ENCODE data around the gene PDE4B.

PDE4B gene

GRCh38 chr1:65980237-65980636, 187.5 kb downstream of the PDE4B start:
- Histone ChIP-seq H3K9me3 (ENCODE audit: control insufficient read depth, low read length) (no peaks in the 10 kb centered on the region), H3K4me1 (ENCODE audit: control insufficient read depth, insufficient read depth, low read length) (no peaks in the 10 kb centered on the region), H3K27ac (ENCODE audit: insufficient read depth, low read depth, low read length, poor library complexity, severe bottlenecking) (no peak overlapping the region), H3K36me3 (ENCODE audit: control insufficient read depth, insufficient read depth, low read length) (no peaks in the 10 kb centered on the region), H3K27me3 (ENCODE audit: control insufficient read depth, insufficient read depth, low read length, poor library complexity, severe bottlenecking) (no peaks in the 10 kb centered on the region), H3K4me3 (ENCODE audit: insufficient read depth, low read depth, low read length) (no peak overlapping the region)
- WGBS, 2 experiments = 92 to 100% methylated on average over 1 to 2 of the region's 2 CpGs

- WGBS, 2 experiments = 88 to 92% methylated on average over 5 of the region's 5 CpGs
- H3K4me1 ChIP-seq (ENCODE audit: control insufficient read depth, insufficient read depth, low read length) = no peaks in the 10 kb centered on the region
Observed at GRCh38 chr1:65983500-65983899, 190.8 kb downstream of the PDE4B start.

GRCh38 chr1:65985393-65986066, 192.8 kb downstream of the PDE4B start:
- Histone ChIP-seq H3K9me3 (ENCODE audit: control insufficient read depth, low read length) (no peaks in the 10 kb centered on the region), H3K4me1 (ENCODE audit: control insufficient read depth, insufficient read depth, low read length) (no peaks in the 10 kb centered on the region), H3K4me3 (ENCODE audit: insufficient read depth, low read depth, low read length) (no peak overlapping the region), H3K27me3 (ENCODE audit: control insufficient read depth, insufficient read depth, low read length, poor library complexity, severe bottlenecking) (no peaks in the 10 kb centered on the region), H3K36me3 (ENCODE audit: control insufficient read depth, insufficient read depth, low read length) (no peaks in the 10 kb centered on the region), H3K27ac (ENCODE audit: insufficient read depth, low read depth, low read length, poor library complexity, severe bottlenecking) (no peak overlapping the region)
- no CpG with 5 or more reads among the region's 1 CpG for WGBS, 2 experiments

More at GRCh38 chr1:65983500-65983899, 190.8 kb downstream of the PDE4B start:
- Histone ChIP-seq H3K36me3 (ENCODE audit: control insufficient read depth, insufficient read depth, low read length) (no peaks in the 10 kb centered on the region), H3K27ac (ENCODE audit: insufficient read depth, low read depth, low read length, poor library complexity, severe bottlenecking) (no peak overlapping the region), H3K4me3 (ENCODE audit: insufficient read depth, low read depth, low read length) (no peak overlapping the region), H3K9me3 (ENCODE audit: control insufficient read depth, low read length) (no peaks in the 10 kb centered on the region), H3K27me3 (ENCODE audit: control insufficient read depth, insufficient read depth, low read length, poor library complexity, severe bottlenecking) (no peaks in the 10 kb centered on the region)

GRCh38 chr1:65986146-65986545, 193.5 kb downstream of the PDE4B start:
- H3K36me3 ChIP-seq (ENCODE audit: control insufficient read depth, insufficient read depth, low read length) = no peaks in the 10 kb centered on the region
- no peak overlapping the region for H3K4me3 ChIP-seq (ENCODE audit: insufficient read depth, low read depth, low read length)
- H3K4me1 ChIP-seq (ENCODE audit: control insufficient read depth, insufficient read depth, low read length) = no peaks in the 10 kb centered on the region
- WGBS, 2 experiments = 100% methylated on average over 1 of the region's 1 CpG
- no peaks in the 10 kb centered on the region for H3K27me3 ChIP-seq (ENCODE audit: control insufficient read depth, insufficient read depth, low read length, poor library complexity, severe bottlenecking)
- H3K9me3 ChIP-seq (ENCODE audit: control insufficient read depth, low read length) = no peaks in the 10 kb centered on the region
- H3K27ac ChIP-seq (ENCODE audit: insufficient read depth, low read depth, low read length, poor library complexity, severe bottlenecking) = no peak overlapping the region

- Histone ChIP-seq H3K4me3 (ENCODE audit: insufficient read depth, low read depth, low read length) (no peak overlapping the region), H3K36me3 (ENCODE audit: control insufficient read depth, insufficient read depth, low read length) (no peaks in the 10 kb centered on the region), H3K27me3 (ENCODE audit: control insufficient read depth, insufficient read depth, low read length, poor library complexity, severe bottlenecking) (no peaks in the 10 kb centered on the region), H3K4me1 (ENCODE audit: control insufficient read depth, insufficient read depth, low read length) (no peaks in the 10 kb centered on the region), H3K9me3 (ENCODE audit: control insufficient read depth, low read length) (no peaks in the 10 kb centered on the region), H3K27ac (ENCODE audit: insufficient read depth, low read depth, low read length, poor library complexity, severe bottlenecking) (no peak overlapping the region)
- no CpG with 5 or more reads among the region's 1 CpG for WGBS, 2 experiments
Observed at GRCh38 chr1:65990161-65990560, 197.5 kb downstream of the PDE4B start.

GRCh38 chr1:65991694-65992093, 199.0 kb downstream of the PDE4B start:
- H3K4me1 ChIP-seq (ENCODE audit: control insufficient read depth, insufficient read depth, low read length) = no peaks in the 10 kb centered on the region
- 92 to 95% methylated on average over 3 of the region's 3 CpGs for WGBS, 2 experiments
- H3K9me3 ChIP-seq (ENCODE audit: control insufficient read depth, low read length) = no peaks in the 10 kb centered on the region
- no peaks in the 10 kb centered on the region for H3K36me3 ChIP-seq (ENCODE audit: control insufficient read depth, insufficient read depth, low read length)
- H3K27ac ChIP-seq (ENCODE audit: insufficient read depth, low read depth, low read length, poor library complexity, severe bottlenecking) = no peak overlapping the region
- no peaks in the 10 kb centered on the region for H3K27me3 ChIP-seq (ENCODE audit: control insufficient read depth, insufficient read depth, low read length, poor library complexity, severe bottlenecking)
- no peak overlapping the region for H3K4me3 ChIP-seq (ENCODE audit: insufficient read depth, low read depth, low read length)

- Histone ChIP-seq H3K9me3 (ENCODE audit: control insufficient read depth, low read length) (no peaks in the 10 kb centered on the region), H3K4me1 (ENCODE audit: control insufficient read depth, insufficient read depth, low read length) (no peaks in the 10 kb centered on the region), H3K36me3 (ENCODE audit: control insufficient read depth, insufficient read depth, low read length) (no peaks in the 10 kb centered on the region), H3K27me3 (ENCODE audit: control insufficient read depth, insufficient read depth, low read length, poor library complexity, severe bottlenecking) (no peaks in the 10 kb centered on the region), H3K27ac (ENCODE audit: insufficient read depth, low read depth, low read length, poor library complexity, severe bottlenecking) (no peak overlapping the region), H3K4me3 (ENCODE audit: insufficient read depth, low read depth, low read length) (no peak overlapping the region)
- 90 to 91% methylated on average over 6 of the region's 6 CpGs for WGBS, 2 experiments
Observed at GRCh38 chr1:65992165-65992821, 199.6 kb downstream of the PDE4B start.

GRCh38 chr1:65992831-65993271, 200.2 kb downstream of the PDE4B start:
- no peaks in the 10 kb centered on the region for H3K27me3 ChIP-seq (ENCODE audit: control insufficient read depth, insufficient read depth, low read length, poor library complexity, severe bottlenecking)
- no peak overlapping the region for H3K27ac ChIP-seq (ENCODE audit: insufficient read depth, low read depth, low read length, poor library complexity, severe bottlenecking)
- H3K4me3 ChIP-seq (ENCODE audit: insufficient read depth, low read depth, low read length) = no peak overlapping the region
- H3K9me3 ChIP-seq (ENCODE audit: control insufficient read depth, low read length) = no peaks in the 10 kb centered on the region
- no peaks in the 10 kb centered on the region for H3K4me1 ChIP-seq (ENCODE audit: control insufficient read depth, insufficient read depth, low read length)
- H3K36me3 ChIP-seq (ENCODE audit: control insufficient read depth, insufficient read depth, low read length) = no peaks in the 10 kb centered on the region
- 93 to 96% methylated on average over 7 of the region's 7 CpGs for WGBS, 2 experiments

- H3K9me3 ChIP-seq (ENCODE audit: control insufficient read depth, low read length) = no peaks in the 10 kb centered on the region
- H3K36me3 ChIP-seq (ENCODE audit: control insufficient read depth, insufficient read depth, low read length) = no peaks in the 10 kb centered on the region
- H3K4me3 ChIP-seq (ENCODE audit: insufficient read depth, low read depth, low read length) = no peak overlapping the region
- H3K4me1 ChIP-seq (ENCODE audit: control insufficient read depth, insufficient read depth, low read length) = no peaks in the 10 kb centered on the region
- WGBS, 2 experiments = 88 to 100% methylated on average over 1 to 2 of the region's 2 CpGs
- H3K27ac ChIP-seq (ENCODE audit: insufficient read depth, low read depth, low read length, poor library complexity, severe bottlenecking) = no peak overlapping the region
- H3K27me3 ChIP-seq (ENCODE audit: control insufficient read depth, insufficient read depth, low read length, poor library complexity, severe bottlenecking) = no peaks in the 10 kb centered on the region
Observed at GRCh38 chr1:65994223-65994622, 201.5 kb downstream of the PDE4B start.

- Histone ChIP-seq H3K4me3 (ENCODE audit: insufficient read depth, low read depth, low read length) (no peak overlapping the region), H3K9me3 (ENCODE audit: control insufficient read depth, low read length) (no peaks in the 10 kb centered on the region), H3K4me1 (ENCODE audit: control insufficient read depth, insufficient read depth, low read length) (no peaks in the 10 kb centered on the region), H3K27me3 (ENCODE audit: control insufficient read depth, insufficient read depth, low read length, poor library complexity, severe bottlenecking) (no peaks in the 10 kb centered on the region), H3K27ac (ENCODE audit: insufficient read depth, low read depth, low read length, poor library complexity, severe bottlenecking) (no peak overlapping the region), H3K36me3 (ENCODE audit: control insufficient read depth, insufficient read depth, low read length) (no peaks in the 10 kb centered on the region)
- 68% methylated on average over 5 to 6 of the region's 6 CpGs for WGBS, 2 experiments
Observed at GRCh38 chr1:65995336-65995735, 202.6 kb downstream of the PDE4B start.
